Gastroesophageal sphincter (tissue), 3 donors: ENCODE results near the gene ATP13A4.

Source experiments
- POLR2A ChIP-seq, 2 donors: fragments of 450-650 bp; IDR thresholded peaks; one replicate each; pipeline ENCODE4 v1.6.1; 2017; ENCODE audit warnings: antibody characterized with exemption in 2 of 2, mild to moderate bottlenecking in 2 of 2, moderate library complexity in 1 of 2
- POLR2AphosphoS5 ChIP-seq: sonication (generic); formaldehyde crosslinking; IDR thresholded peaks from one replicate; pipeline ENCODE4 v1.6.1; 2017; ENCODE audit warnings: antibody characterized with exemption
- TF ChIP-seq, protein P1 (sequence below), 4 experiments: fragments of 200-600 bp in 2 of 4; fragments of 450-650 bp in 2 of 4; sonication (generic) in 1 of 4; IDR thresholded peaks; one replicate each; pipeline ENCODE4 v1.5.1; 2017 to 2019; ENCODE audit warnings: antibody characterized with exemption in 4 of 4, mild to moderate bottlenecking in 2 of 4, moderate library complexity in 2 of 4

DNA sequence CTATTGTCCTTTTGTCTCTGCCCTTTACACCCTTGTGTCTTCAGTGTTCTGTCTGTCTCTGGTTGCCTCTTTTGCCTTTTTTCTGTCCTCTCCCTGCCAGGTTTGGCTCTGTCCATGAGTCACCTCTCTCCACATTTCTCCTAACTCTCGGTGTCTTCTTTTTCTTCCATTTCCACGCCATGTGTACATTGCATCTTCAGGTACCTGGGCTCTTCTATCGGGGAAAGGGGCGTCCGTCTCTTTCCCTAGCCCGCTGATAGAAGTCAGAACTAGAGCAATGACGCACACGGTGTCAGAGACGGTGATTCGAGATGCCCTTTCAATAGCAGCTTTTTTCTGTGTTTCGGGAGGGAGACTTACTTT is 39.0 kb upstream of the ATP13A4 start:
- TF ChIP-seq POLR2A (IDR thresholded peaks at IDR 0.05) (no peak), POLR2AphosphoS5 (no peak)
- TF ChIP-seq, protein P1, sequence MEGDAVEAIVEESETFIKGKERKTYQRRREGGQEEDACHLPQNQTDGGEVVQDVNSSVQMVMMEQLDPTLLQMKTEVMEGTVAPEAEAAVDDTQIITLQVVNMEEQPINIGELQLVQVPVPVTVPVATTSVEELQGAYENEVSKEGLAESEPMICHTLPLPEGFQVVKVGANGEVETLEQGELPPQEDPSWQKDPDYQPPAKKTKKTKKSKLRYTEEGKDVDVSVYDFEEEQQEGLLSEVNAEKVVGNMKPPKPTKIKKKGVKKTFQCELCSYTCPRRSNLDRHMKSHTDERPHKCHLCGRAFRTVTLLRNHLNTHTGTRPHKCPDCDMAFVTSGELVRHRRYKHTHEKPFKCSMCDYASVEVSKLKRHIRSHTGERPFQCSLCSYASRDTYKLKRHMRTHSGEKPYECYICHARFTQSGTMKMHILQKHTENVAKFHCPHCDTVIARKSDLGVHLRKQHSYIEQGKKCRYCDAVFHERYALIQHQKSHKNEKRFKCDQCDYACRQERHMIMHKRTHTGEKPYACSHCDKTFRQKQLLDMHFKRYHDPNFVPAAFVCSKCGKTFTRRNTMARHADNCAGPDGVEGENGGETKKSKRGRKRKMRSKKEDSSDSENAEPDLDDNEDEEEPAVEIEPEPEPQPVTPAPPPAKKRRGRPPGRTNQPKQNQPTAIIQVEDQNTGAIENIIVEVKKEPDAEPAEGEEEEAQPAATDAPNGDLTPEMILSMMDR (IDR thresholded peaks at IDR 0.05): no peak
